Putamen (tissue), 1 donor: ENCODE data around the gene TMEM100.
"Not testable (repeated sequence)": the region's sequence is repeated elsewhere in the genome, so short reads cannot be mapped to it uniquely, and the experiment has no call there.

Experiments
- DNase-seq: peaks from one replicate; pipeline ENCODE4 v3.0.0-alpha.2; 2016; ENCODE audit warnings: low spot score

The TMEM100 gene

DNA sequence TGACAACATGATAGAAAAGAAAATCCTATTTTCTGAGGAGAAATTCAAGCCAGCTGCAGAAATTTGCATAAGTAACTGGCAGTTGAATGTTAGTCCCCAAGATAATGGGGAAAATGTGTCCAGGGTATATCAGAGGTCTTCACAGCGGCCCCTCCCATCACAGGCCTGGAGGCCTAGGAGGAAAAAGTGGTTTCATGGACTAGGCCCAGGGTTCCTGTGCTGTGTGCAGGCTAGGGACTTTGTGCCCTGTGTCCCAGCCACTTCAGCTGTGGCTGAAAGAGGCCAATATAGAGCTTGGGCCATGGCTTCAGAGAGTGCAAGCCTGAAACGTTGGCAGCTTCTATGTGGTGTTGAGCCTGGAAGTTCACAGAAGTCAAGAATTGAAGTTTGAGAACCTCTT, 35.6 kb downstream of the TMEM100 start:
- DNase-seq, result no peak

DNA sequence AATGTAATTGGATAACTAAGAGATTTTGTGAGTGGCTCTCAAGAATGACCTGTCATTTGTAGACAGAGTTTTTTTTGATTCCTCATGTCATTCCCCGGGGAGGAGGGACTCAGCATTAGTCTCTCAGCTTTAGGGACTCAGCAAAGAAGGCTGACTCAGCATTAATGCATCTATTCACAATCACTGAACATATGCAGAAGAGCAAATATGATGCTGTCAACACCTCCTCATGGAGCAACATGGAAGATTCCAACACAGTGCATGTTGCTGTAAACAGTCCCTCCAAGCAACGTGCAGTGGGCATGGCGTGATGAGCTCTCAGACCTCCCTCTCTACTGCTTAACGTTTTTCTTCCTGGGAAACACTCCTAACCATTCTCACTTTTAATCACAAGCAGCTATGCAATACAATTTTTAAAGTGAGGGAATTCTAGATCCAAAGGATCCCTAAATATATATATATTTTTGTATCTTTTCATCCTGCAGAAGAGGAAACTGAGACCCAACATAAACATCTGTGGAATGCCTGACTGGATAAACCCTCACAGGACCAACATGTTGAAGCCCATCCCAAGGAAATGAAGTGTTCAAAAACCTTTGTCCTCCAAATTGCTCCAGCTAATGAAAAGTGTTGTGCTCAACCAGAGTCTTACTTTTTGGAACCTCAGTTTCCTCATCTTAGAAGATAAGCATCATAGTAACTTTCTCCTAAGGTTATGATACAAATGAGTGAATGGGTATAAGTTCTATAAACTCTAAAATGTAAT, 38.9 kb downstream of the TMEM100 start:
- no peak for DNase-seq

DNA sequence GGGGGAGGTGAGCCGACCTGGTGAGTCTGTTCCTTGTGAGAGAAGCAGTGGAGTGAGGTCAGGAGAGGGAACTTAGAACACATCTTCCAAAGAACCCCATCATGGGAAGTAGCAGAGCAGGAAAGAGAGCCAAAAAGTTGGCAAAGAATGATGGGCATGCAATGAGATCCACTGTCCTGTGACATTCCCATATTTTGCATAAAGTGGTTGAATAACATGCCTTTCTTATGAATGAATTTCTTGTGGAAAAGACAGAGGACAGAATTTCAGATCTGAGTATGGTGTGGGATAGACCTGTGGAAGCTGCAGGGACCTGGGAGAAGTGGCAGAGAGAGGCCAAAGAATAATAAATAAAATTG, 41.3 kb downstream of the TMEM100 start:
- DNase-seq, result no peak

DNA sequence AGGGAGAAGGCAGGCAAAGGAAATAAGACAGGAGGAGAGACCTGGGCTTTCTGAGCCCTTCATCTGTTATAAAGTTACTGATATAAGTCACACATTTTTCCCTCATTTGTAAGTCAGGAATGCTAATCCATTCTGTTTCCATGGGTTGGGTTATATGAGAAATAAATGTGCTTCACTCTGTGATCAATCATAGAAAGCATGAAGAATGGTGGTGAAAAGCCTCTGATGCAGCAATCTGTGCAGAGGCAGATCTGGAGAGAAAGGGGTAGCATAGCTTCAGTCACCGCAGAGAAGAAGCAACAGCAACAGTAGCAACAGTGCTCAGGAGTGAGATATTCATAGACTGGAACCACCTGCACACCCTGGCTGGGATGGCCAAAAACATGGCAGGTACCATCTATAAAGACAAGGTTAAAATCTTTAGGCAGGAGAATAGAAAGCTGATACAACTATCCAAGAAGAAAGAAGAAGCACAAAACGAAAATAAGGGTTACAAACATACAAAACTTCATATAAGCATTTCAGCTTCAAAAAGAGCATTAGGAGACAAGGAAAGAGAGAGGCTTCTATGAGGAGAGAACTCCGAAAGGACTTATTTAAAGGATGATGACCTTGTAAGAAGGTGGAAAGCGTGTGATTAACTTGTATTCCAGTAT, 41.9 kb downstream of the TMEM100 start:
- DNase-seq, result no peak

DNA sequence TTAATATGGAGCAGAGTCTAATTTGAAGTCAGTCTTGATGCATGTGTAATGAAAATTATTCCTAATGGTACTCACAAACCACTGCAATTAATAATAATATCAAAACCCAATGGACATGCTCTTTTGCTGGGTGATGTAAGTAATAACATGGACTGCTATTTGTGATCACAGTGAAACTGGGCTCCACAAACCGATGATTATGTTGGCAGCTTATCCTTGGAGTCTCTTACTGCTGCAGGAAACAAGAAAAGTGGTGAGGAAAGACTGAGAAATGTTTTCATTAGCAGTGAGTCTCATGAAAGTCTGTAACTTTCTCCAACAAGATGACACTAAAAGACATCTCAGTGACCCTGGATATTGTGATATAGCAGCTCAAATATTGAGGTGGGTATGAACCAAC, 45.2 kb downstream of the TMEM100 start:
- no peak for DNase-seq

DNA sequence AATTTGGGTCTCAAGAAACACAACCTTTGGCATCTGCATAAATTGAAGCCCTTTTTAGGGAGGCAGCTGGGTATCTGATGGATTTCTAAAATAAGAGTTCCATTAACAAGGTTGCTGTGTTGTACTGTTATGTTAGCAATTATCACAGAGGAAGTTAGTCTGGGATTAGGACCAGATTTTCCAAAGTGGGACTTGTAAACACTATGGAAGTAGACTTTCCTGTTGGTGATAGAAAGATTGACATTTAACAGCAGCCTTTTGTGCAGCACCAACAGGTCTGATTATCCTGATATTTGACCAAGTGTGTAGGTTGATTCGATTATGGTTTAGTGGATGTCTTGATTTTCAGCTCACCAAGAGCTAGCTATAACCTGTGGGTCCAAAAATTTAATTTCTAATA, 46.4 kb downstream of the TMEM100 start:
- DNase-seq, result no peak

DNA sequence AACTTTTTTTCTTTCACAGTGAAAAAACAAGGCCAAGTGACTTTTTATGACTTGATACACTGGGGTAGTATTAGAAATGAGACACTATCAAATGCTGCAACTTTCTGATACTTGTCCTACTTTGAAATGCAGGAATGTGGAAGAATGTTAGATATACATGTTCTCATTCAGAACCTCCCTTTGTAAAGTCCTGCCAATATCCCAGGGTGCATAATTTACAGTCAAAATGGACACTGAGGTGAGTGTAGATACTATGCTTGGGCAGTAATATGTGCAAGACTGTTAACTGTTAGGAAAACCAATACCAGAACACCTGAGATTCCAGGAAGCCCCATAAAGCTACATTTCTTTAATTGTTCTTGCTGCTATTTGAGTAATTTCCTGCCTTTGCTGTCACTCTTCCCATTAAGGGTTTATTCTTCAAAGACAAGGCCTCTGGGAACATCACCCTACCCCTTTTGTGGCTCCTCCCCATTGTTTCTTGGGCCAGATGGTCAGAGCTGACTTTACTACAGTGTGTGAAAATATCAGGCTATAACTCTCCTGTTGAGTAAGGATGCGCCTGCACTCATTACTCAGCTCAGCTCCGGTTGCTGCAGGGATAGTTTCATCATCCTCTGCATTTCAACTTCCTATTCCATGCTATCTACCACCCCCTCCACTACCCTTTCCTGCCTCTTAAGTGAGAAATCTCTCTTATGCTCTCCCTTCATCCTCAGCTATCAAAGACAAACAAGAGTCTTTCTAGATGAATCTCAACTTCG, 48.7 kb downstream of the TMEM100 start:
- DNase-seq, result no peak

DNA sequence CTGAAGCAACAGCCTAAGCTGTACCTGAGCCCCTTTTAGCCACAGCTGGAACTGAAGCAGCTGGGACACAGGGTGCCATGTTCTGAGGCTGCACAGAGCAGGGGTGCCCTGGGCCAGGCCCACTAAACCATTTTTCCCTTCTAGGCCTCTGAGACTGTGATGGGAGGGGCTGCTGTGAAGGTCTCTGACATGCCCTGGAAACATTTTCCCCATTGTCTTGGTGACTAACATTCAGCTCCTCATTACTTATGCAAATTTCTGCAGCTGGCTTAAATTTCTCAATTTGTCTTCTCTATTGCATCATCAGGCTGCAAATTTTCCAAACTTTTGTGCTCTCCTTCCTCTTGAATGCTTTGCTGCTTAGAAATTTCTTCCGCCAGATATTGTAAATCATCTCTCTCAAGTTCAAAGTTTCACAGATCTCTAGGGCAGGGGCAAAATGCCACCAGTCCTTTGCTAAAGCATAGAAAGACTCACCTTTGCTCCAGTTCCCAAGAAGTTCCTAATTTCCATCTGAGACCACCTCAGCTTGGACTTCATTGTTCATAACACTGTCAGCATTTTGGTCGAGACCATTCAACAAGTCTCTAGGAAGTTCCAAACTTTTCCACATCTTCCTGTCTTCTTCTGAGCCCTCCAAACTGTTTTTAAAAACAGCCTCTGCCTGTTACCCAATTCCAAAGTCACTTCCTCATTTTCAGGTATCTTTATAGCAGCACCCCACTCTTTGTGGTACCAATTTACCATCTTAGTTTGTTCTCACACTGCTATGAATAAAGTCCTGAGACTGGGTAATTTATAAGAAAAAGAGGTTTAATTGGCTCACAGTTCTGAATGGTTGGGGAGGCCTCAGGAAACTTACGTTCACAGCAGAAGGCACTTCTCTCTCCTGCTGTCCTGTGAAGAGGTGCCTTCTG, 49.8 kb downstream of the TMEM100 start:
- no peak for DNase-seq

DNA sequence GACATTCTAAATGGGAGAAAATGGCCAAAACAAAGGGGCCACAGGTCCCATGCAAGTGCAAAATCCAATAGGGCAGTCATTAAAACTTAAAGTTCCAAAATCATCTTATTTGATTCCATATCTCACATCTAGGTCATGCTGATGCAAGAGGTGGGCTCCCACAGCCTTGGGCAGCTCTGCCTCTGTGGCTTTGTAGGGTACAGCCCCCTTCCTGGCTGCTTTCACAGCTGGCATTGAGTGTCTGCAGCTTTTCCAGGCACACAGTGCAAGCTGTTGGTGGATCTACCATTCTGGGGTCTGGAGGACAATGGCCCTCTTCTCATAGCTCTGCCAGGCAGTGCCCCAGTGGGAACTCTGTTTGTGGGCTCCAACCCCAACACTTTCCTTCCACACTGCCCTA, 50.7 kb downstream of the TMEM100 start:
- DNase-seq, result not testable (repeated sequence)
